Measurements from ENCODE around the gene GRIN2A. TPM values are rescaled to one million over a fixed set of nuclear protein-coding genes. Genes with fewer than 3 reads are reported as not detected.

Gene GRIN2A
- total and polyA plus RNA-seq, 2 of the 8 experiments (the other 6 are each of a cell fraction or from before 2014, with no cell fraction given): 0.18 to 1.8 TPM

DNA sequence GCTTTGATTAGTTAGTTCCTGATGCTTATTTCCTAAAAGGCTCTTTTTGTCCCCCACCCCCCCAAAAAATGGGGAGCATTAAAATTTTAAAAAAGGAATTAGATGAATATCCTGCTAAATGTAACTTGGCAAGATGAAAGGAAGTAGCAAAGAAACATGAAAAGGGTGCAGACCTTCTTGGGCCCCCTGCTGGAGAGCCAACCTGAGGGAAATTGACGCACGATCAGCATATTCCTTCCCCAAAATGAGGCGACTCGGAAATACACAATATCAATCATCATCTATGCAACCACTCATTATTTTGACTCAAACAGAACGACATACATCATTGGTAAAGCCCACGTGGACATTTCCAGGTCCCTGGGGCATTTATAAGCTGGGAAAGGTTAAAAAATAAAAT is 59.7 kb downstream of the GRIN2A start:
- Histone ChIP-seq H3K79me1 (ENCODE audit: low read depth, low read length) (no peaks in the 10 kb centered on the region), H2BK20ac (ENCODE audit: low read length) (no peak overlapping the region), H2AK5ac (ENCODE audit: low read depth, low read length) (no peak overlapping the region), H3K9ac (replicated peaks in 1 of 4; ENCODE audit: extremely low read depth in 1 of 4, low read depth in 3 of 4, low read length in 3 of 4) (no peak overlapping the region), H4K5ac (ENCODE audit: insufficient read length, low read depth, low read length) (no peak overlapping the region), H3K23ac (ENCODE audit: insufficient read length) (no peak overlapping the region), H3K27ac (ENCODE audit: low read depth, low read length) (no peak overlapping the region), H3K56ac (replicated peaks; ENCODE audit: insufficient read length, low read depth, low read length) (no peak overlapping the region), H2BK15ac (ENCODE audit: low read length) (no peak overlapping the region), H4K20me1 (replicated peaks in 1 of 2; ENCODE audit: control insufficient read depth in 1 of 2, insufficient read depth in 2 of 2, low read length in 2 of 2) (no peaks in the 10 kb centered on the region), H2AFZ (ENCODE audit: low read length) (no peak overlapping the region), H2BK12ac (ENCODE audit: low read depth, low read length) (no peak overlapping the region), H3K18ac (ENCODE audit: extremely low read depth, low read length) (no peak overlapping the region), H3K27me3 (replicated peaks in 1 of 4; ENCODE audit: control insufficient read depth in 3 of 4, extremely low read depth in 1 of 4, insufficient read depth in 3 of 4, low read length in 3 of 4) (no peaks in the 10 kb centered on the region; a peak in 1 of 7 replicates), H4K8ac (ENCODE audit: extremely low read depth, insufficient read depth, low read length) (no peak overlapping the region), H3K23me2 (ENCODE audit: low read depth, low read length) (no peaks in the 10 kb centered on the region), H3K4ac (replicated peaks; ENCODE audit: insufficient read length, low read depth, low read length) (no peak overlapping the region), H3K4me1 (replicated peaks in 1 of 4; ENCODE audit: control insufficient read depth in 3 of 4, insufficient read depth in 4 of 4, low read length in 3 of 4) (peaks cover 0 to 7% (median 0%) of the 10 kb centered on the region in 4 experiments; a peak in 2 of 7 replicates), H3K9me3 (ENCODE audit: insufficient read depth in 2 of 2, low read depth in 1 of 2, low read length in 1 of 2) (no peaks in the 10 kb centered on the region), H2BK5ac (ENCODE audit: low read depth, low read length) (no peak overlapping the region), H2BK120ac (replicated peaks; ENCODE audit: low read depth, low read length) (no peak overlapping the region), H3K14ac (ENCODE audit: insufficient read length) (no peak overlapping the region), H3K79me2 (ENCODE audit: control insufficient read depth in 1 of 2, insufficient read depth in 2 of 2, low read length in 2 of 2) (no peaks in the 10 kb centered on the region), H3K4me2 (ENCODE audit: insufficient read depth in 1 of 2, low read depth in 2 of 2, low read length in 2 of 2) (no peak overlapping the region), H3K36me3 (ENCODE audit: control insufficient read depth in 2 of 4, insufficient read depth in 4 of 4, low read length in 3 of 4) (no peaks in the 10 kb centered on the region), H4K91ac (replicated peaks; ENCODE audit: insufficient read length, low read length) (no peak overlapping the region), H3K4me3 (ENCODE audit: extremely low read depth in 1 of 4, insufficient read depth in 2 of 4, low read depth in 3 of 4, low read length in 4 of 4) (no peak overlapping the region)
- WGBS, 2 experiments (ENCODE audit: extremely low coverage in 1 of 2, insufficient coverage in 1 of 2, insufficient read length in 1 of 2, insufficient replicate concordance in 2 of 2, low coverage in 1 of 2, low lambda C conversion rate in 2 of 2, missing lambda C conversion rate in 1 of 2): 74% methylated on average over 6 of the region's 6 CpGs; no CpG with 5 or more reads in 1 of the 2 experiments
- ChIA-PET CTCF (ENCODE audit: partially characterized antibody) (interaction anchor here (0.5 to 2.1 kb wide), 11 partner anchors 9 to 278 kb away, joined by 3 to 6 read pairs (median 5); no protein-coding TSS in a partner anchor), POLR2A (ENCODE audit: partially characterized antibody) (no interaction called here)
- FAIRE-seq: no peak
- DNase-seq (ENCODE audit: low read depth in 1 of 2, low spot score in 2 of 2): no peak
- no peak for TF ChIP-seq CBX5 (IDR thresholded peaks at IDR 0.05; ENCODE audit: low read depth, low read length)
- peak; percentile 8 to 25; a peak in 3 of 4 replicates for TF ChIP-seq RAD21 (IDR thresholded peaks at IDR 0.05 in 1 of 2, conservative IDR thresholded peaks at IDR 0.05 in 1 of 2; ENCODE audit: low read depth in 2 of 2, low read length in 2 of 2)
- TF ChIP-seq, protein P1, sequence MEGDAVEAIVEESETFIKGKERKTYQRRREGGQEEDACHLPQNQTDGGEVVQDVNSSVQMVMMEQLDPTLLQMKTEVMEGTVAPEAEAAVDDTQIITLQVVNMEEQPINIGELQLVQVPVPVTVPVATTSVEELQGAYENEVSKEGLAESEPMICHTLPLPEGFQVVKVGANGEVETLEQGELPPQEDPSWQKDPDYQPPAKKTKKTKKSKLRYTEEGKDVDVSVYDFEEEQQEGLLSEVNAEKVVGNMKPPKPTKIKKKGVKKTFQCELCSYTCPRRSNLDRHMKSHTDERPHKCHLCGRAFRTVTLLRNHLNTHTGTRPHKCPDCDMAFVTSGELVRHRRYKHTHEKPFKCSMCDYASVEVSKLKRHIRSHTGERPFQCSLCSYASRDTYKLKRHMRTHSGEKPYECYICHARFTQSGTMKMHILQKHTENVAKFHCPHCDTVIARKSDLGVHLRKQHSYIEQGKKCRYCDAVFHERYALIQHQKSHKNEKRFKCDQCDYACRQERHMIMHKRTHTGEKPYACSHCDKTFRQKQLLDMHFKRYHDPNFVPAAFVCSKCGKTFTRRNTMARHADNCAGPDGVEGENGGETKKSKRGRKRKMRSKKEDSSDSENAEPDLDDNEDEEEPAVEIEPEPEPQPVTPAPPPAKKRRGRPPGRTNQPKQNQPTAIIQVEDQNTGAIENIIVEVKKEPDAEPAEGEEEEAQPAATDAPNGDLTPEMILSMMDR (IDR thresholded peaks at IDR 0.05; ENCODE audit: control extremely low read depth in 1 of 3, insufficient read depth in 1 of 3, low read depth in 1 of 3, low read length in 3 of 3): peak in 2 of 3 experiments; percentile 17 to 35; a peak in 2 of 4 replicates
- peak; percentile 48; the same call in 1 of the 2 replicates for TF ChIP-seq MAFK (IDR thresholded peaks at IDR 0.05; ENCODE audit: low read depth, low read length)
